ENCODE data around the gene SLC9A6.
"Not testable (repeated sequence)": the region's sequence is repeated elsewhere in the genome, so short reads cannot be mapped to it uniquely, and the experiment has no call there.

Gene SLC9A6

DNA sequence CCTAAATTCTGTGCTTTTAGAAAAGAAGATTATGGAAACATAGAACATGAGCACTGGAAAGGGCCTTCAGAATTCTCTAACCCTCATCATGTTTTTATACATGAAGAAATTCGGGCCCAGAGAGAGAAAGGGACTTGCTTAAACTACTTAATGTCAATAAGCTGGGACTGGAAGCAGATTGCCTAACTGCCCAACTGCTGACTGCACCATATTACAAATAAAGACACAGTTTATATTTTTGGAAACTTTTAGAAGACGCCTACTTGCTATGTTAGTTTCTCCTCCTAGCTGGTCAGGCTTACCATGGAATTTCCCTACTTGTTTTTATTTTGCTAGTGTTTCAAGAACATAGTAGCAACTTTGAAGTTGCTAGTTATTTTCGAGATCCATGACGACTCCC lies 47.1 kb downstream of the SLC9A6 start:
- H3K27ac Mint-ChIP-seq (ENCODE audit: low read depth): no peak overlapping the region
- H3K9me3 Mint-ChIP-seq: no peaks in the 10 kb centered on the region
- ATAC-seq (replicated peaks; ENCODE audit: extremely low read depth, poor library complexity, severe bottlenecking) (no peak), DNase-seq (ENCODE audit: low spot score in 2 of 2) (no peak)
- no peaks in the 10 kb centered on the region for H3K27me3 Mint-ChIP-seq
- no peaks in the 10 kb centered on the region for H3K4me1 Mint-ChIP-seq
- H3K36me3 Mint-ChIP-seq (ENCODE audit: insufficient read depth): peaks cover 14% of the 10 kb centered on the region
- H3K4me3 Mint-ChIP-seq: no peak overlapping the region

DNA sequence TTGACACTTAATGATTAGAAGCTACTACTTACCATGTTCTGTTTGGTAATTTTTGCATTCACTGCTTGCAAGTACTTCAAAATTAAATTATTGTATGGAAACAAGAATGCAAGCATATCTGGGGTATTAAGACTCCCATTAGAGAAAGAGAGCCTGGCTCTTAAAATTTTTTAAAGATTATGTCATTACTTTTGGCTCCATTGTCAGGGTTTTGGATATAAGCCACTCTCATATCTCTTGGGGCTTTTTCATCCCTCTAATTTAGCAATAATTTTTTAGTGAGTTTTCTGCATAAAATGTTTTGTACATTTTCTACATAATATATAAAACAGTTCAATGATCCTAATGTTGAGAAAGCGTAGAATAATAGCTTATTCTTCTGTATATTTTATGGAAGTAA lies 49.4 kb downstream of the SLC9A6 start:
- H3K27me3 Mint-ChIP-seq: no peaks in the 10 kb centered on the region
- H3K36me3 Mint-ChIP-seq (ENCODE audit: insufficient read depth): peaks cover 18% of the 10 kb centered on the region
- ATAC-seq (replicated peaks; ENCODE audit: extremely low read depth, poor library complexity, severe bottlenecking) (no peak), DNase-seq (ENCODE audit: low spot score in 2 of 2) (no peak)
- H3K4me1 Mint-ChIP-seq: no peaks in the 10 kb centered on the region
- no peaks in the 10 kb centered on the region for H3K9me3 Mint-ChIP-seq
- no peak overlapping the region for H3K27ac Mint-ChIP-seq (ENCODE audit: low read depth)
- H3K4me3 Mint-ChIP-seq: no peak overlapping the region

DNA sequence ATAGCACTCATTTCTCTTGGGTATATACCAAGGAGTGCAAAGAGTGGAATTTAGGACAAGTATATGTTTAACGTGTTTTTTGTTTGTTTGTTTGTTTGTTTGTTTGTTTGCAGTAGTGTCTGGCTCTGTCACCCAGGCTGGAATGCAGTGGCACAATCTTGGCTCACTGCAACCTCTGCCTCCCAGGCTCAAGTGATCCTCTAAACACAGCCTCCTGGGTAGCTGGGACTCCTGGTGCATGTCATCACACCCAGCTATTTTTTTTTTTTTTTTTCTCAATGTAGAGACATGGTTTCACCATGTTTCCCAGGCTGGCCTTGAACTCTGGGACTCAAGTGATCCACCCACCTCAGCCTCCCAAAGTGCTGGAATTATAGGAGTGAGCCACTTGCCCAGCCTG lies 50.4 kb downstream of the SLC9A6 start:
- no peaks in the 10 kb centered on the region for H3K4me1 Mint-ChIP-seq
- no peak overlapping the region for H3K27ac Mint-ChIP-seq (ENCODE audit: low read depth)
- ATAC-seq (replicated peaks; ENCODE audit: extremely low read depth, poor library complexity, severe bottlenecking) (no peak), DNase-seq (ENCODE audit: low spot score in 2 of 2) (no peak)
- H3K36me3 Mint-ChIP-seq (ENCODE audit: insufficient read depth): peaks cover 16% of the 10 kb centered on the region
- H3K4me3 Mint-ChIP-seq: no peak overlapping the region
- no peaks in the 10 kb centered on the region for H3K9me3 Mint-ChIP-seq
- H3K27me3 Mint-ChIP-seq: no peaks in the 10 kb centered on the region

DNA sequence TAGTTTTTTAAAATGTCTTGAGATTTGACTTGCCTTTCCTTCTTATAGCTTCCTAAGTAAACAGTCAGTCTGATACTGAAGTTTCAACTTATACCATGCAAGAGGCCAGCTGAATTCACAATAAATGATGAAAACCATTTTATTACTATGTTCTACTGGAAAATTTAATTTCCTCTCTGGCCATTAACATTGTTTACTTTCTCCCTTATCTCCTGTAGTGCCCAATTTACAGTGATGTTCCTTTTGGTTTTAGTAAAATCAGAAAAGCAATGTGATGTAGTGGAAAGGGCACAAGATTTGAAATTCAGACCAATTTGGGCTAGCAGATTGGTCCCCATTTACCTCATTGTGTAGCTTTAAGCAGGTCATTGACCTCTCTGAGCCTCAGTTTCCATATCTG lies 54.2 kb downstream of the SLC9A6 start:
- Mint-ChIP-seq H3K27ac (ENCODE audit: low read depth) (no peak overlapping the region), H3K4me1 (no peaks in the 10 kb centered on the region), H3K27me3 (no peaks in the 10 kb centered on the region), H3K9me3 (no peaks in the 10 kb centered on the region), H3K4me3 (no peak overlapping the region), H3K36me3 (ENCODE audit: insufficient read depth) (peaks cover 17% of the 10 kb centered on the region)
- no peak for DNase-seq (ENCODE audit: low spot score in 2 of 2)
- ATAC-seq (replicated peaks; ENCODE audit: extremely low read depth, poor library complexity, severe bottlenecking): no peak

DNA sequence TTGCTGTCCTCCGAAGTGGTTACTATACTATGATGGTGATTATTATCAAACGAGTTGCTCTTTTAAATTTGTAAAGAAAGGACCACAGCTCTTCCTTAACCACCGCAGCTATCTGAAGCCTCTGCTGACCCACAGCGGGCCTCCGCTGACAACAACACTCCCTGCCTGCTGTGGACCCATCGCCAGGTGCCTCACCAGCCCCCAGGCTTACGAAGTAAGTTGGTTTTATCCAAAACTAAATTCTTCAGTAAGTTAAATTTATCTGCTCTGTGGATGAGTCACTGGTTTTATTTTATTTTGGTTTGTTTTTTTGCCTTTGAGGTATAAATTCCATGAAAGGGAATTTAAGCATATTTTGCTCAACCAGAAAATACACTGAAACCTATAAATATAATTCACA lies 54.7 kb downstream of the SLC9A6 start:
- ATAC-seq (replicated peaks; ENCODE audit: extremely low read depth, poor library complexity, severe bottlenecking): no peak
- no peak overlapping the region for H3K4me3 Mint-ChIP-seq
- no peak for DNase-seq (ENCODE audit: low spot score in 2 of 2)
- peaks cover 17% of the 10 kb centered on the region for H3K36me3 Mint-ChIP-seq (ENCODE audit: insufficient read depth)
- H3K4me1 Mint-ChIP-seq: no peaks in the 10 kb centered on the region
- H3K27me3 Mint-ChIP-seq: no peaks in the 10 kb centered on the region
- H3K9me3 Mint-ChIP-seq: no peaks in the 10 kb centered on the region
- no peak overlapping the region for H3K27ac Mint-ChIP-seq (ENCODE audit: low read depth)

DNA sequence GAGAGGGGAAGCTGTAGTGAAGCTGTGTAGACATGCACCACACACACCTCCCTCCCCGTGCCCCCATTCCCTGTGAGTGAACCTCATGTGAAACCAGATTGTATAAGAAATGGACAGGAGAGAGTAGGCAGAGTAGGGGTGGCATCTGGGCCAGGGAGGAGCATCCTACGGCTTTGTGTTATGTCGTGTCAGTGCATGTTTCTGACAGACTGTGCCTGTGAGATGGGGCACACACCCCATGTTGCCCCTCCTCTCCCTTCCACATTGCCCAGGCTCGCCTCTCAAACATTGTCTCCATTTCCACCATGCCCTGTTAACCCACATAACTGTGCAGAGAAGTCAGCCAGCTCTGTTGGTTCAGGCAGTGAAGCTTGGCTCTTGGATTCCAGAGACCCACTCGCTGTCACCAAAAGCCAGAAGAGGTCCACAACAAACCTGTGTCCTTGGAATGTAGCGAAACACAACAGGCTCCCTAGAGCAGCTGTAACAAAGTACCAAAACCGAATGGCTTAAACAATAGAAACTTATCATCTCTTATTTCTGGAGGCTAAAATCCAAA lies 56.1 kb downstream of the SLC9A6 start:
- DNase-seq (ENCODE audit: low spot score in 2 of 2) (no peak), ATAC-seq (replicated peaks; ENCODE audit: extremely low read depth, poor library complexity, severe bottlenecking) (no peak)
- Mint-ChIP-seq H3K4me1 (no peaks in the 10 kb centered on the region), H3K27ac (ENCODE audit: low read depth) (no peak overlapping the region), H3K27me3 (no peaks in the 10 kb centered on the region), H3K9me3 (no peaks in the 10 kb centered on the region), H3K36me3 (ENCODE audit: insufficient read depth) (peaks cover 16% of the 10 kb centered on the region), H3K4me3 (no peak overlapping the region)

DNA sequence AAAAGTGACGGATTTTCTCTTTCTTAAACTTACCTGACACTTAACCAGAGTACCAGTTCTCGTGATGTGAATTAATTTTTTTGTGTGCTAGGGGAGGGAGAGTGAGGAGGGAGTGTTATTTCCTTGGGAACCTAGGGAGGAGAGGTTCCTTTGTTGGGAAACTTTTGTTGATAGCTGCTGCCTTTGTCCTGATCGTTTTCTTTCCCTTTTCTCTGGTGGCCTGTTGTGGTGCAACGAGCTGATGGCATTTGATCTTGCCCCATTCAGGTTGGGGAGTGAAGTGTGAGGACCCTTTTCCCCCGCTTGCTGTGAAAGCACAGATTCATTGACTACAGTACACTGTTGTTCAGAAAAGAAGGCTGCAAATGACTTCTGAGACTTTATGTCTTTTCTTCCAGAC lies 59.8 kb downstream of the SLC9A6 start:
- no peak for DNase-seq (ENCODE audit: low spot score in 2 of 2)
- H3K36me3 Mint-ChIP-seq (ENCODE audit: insufficient read depth): peaks cover 11% of the 10 kb centered on the region
- no peak for ATAC-seq (replicated peaks; ENCODE audit: extremely low read depth, poor library complexity, severe bottlenecking)
- H3K27me3 Mint-ChIP-seq: no peaks in the 10 kb centered on the region
- H3K9me3 Mint-ChIP-seq: no peaks in the 10 kb centered on the region
- no peaks in the 10 kb centered on the region for H3K4me1 Mint-ChIP-seq
- no peak overlapping the region for H3K27ac Mint-ChIP-seq (ENCODE audit: low read depth)
- no peak overlapping the region for H3K4me3 Mint-ChIP-seq

DNA sequence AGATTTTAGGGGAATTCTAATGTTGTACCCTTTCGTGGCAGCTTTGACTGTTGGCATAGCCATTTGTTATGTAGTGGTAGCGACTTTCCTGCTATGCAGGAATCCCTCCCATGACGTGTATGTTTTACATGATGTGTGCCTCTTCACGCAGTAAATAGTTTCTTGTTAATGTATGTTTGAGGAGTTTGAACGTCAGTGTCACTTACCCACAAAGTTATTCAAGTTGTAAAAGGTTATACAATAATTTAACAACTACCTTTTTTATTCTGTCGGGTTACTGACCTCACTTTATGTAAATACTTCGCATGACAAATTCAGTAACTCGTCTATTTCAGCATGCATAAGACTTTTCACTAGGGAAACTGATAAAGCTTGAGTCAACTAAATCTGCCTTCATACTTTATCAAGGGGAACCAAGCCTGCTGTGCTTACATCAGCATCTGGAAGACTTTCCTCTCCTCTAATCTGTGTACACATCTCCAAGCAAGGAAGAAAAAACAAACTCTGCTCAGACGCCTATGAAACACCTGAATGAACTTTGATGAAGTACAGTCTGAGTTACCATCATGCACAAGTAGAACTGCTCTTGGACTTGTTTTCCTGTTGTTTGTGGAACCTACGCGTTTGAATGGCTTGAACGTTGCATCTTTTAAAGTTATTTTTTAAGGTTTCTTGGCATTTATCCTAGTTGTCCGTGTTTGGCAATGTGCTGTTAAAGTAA lies 61.2 kb downstream of the SLC9A6 start:
- H3K36me3 Mint-ChIP-seq (ENCODE audit: insufficient read depth): peaks cover 7% of the 10 kb centered on the region
- H3K27me3 Mint-ChIP-seq: no peaks in the 10 kb centered on the region
- H3K9me3 Mint-ChIP-seq: no peaks in the 10 kb centered on the region
- DNase-seq (ENCODE audit: low spot score in 2 of 2): no peak
- no peak overlapping the region for H3K27ac Mint-ChIP-seq (ENCODE audit: low read depth)
- no peak for ATAC-seq (replicated peaks; ENCODE audit: extremely low read depth, poor library complexity, severe bottlenecking)
- no peak overlapping the region for H3K4me3 Mint-ChIP-seq
- H3K4me1 Mint-ChIP-seq: no peaks in the 10 kb centered on the region

DNA sequence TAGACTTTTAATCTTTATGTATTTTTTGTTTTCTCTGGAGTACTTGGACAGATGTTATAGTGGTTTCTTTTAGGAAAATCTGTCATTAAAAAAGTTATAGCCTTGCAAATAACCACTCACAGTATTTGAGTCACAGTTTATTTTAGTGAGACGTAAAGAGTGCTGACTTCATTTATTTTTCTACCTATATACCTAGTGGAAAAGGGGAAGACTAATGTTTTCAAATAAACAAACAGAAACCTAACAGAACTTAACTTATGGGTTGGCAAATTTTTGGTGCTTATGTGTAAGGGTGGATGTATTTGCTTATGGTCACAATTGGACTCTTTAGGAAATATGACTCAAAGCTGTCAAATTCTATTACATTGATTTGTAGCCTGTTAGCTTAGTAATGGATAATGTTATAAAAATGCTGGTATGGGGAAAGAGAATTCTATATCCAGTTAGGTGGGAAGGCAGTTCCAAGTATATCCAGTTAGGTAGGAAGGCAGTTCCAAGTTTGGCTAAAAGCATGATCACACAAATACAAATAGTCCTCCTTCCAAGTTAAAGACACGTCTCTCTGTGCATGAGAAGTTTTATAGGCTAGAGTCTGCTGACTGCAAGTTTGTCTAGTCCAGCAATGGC lies 61.9 kb downstream of the SLC9A6 start:
- DNase-seq (ENCODE audit: low spot score in 2 of 2) (no peak), ATAC-seq (replicated peaks; ENCODE audit: extremely low read depth, poor library complexity, severe bottlenecking) (no peak)
- peaks cover 7% of the 10 kb centered on the region for H3K36me3 Mint-ChIP-seq (ENCODE audit: insufficient read depth)
- no peaks in the 10 kb centered on the region for H3K27me3 Mint-ChIP-seq
- no peak overlapping the region for H3K27ac Mint-ChIP-seq (ENCODE audit: low read depth)
- no peak overlapping the region for H3K4me3 Mint-ChIP-seq
- H3K9me3 Mint-ChIP-seq: no peaks in the 10 kb centered on the region
- H3K4me1 Mint-ChIP-seq: no peaks in the 10 kb centered on the region

DNA sequence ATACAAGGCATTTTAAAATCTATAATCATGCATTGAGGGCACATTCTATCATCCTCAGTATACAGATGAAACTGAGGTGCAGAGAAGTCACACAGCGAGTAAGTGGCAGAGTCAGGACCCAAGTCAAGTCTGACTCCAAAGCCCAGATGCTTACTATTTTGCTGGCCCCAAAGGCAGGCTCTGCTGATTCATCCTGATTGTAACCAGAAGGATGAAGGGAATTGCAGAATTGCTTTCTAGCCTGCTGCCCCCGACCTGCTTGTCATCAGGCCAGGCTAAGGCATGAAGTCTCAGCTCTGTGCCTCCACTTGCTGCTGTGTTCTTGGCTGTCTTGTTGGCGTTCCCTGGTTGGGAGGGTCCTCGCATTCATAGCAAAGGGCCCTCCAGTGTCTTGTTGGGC lies 62.7 kb downstream of the SLC9A6 start:
- Mint-ChIP-seq H3K27me3 (no peaks in the 10 kb centered on the region), H3K4me1 (no peaks in the 10 kb centered on the region), H3K9me3 (no peaks in the 10 kb centered on the region), H3K4me3 (no peak overlapping the region), H3K27ac (ENCODE audit: low read depth) (no peak overlapping the region), H3K36me3 (ENCODE audit: insufficient read depth) (peaks cover 7% of the 10 kb centered on the region)
- ATAC-seq (replicated peaks; ENCODE audit: extremely low read depth, poor library complexity, severe bottlenecking): no peak
- no peak for DNase-seq (ENCODE audit: low spot score in 2 of 2)

DNA sequence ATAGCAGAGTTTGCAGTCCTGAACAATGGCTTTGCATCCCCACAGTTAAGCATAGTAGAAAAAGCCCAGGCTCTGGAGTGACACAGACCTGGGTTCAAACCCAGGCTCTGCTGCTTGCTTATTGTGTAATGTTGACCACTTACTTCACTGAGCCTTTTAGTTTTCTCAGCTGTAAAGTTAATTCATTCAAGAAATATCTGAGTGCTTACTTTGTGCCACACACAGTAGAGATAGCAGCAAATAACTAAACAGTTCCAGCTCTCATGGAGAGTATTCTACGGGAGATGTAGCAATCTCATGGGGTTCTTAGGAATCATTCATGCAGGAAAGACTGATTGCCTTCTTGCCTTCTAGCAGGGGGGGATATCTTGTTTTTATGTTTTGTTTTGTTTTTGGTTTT lies 63.2 kb downstream of the SLC9A6 start:
- Mint-ChIP-seq H3K9me3 (no peaks in the 10 kb centered on the region), H3K27me3 (no peaks in the 10 kb centered on the region), H3K36me3 (ENCODE audit: insufficient read depth) (peaks cover 7% of the 10 kb centered on the region), H3K4me1 (no peaks in the 10 kb centered on the region), H3K27ac (ENCODE audit: low read depth) (no peak overlapping the region), H3K4me3 (no peak overlapping the region)
- ATAC-seq (replicated peaks; ENCODE audit: extremely low read depth, poor library complexity, severe bottlenecking) (no peak), DNase-seq (ENCODE audit: low spot score in 2 of 2) (no peak)

DNA sequence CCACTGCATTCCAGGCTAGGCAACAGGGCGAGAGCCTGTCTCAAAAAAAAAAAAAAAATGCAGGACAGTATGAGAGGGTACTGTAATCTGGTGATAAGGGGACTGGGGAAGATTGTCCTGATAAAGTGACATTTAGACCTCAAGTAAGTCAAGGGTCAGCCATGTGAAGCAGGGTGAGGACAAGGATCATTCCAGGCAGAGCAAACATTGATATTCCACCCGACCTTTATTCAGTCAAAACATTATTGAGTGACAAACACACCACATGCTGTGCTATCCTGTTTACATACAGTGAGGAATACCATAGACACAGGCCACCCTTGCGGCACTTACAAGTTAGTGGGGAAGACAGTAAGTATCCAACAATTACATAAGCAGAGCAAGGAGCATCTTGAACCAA lies 64.4 kb downstream of the SLC9A6 start:
- H3K27ac Mint-ChIP-seq (ENCODE audit: low read depth): no peak overlapping the region
- no peaks in the 10 kb centered on the region for H3K9me3 Mint-ChIP-seq
- no peak for ATAC-seq (replicated peaks; ENCODE audit: extremely low read depth, poor library complexity, severe bottlenecking)

DNA sequence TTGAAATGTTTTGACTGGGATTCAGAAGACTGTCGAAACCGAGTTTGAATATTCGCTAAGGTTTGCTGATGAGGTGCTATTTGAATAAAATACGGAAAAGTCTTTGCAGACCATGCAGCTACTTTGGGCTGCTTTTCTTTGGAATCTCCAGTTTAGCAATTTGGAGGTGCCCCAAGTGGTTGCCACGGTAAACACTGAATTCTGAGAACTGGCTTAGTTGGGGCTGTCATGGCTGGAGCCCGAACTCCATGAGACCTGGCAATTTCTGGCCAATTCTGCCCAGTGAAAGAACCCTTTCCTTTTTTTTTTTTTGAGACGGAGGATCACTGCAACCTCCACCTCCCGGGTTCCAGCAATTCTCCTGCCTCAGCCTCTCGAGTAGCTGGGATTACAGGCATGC lies 65.6 kb downstream of the SLC9A6 start:
- not testable (repeated sequence) for H3K27ac Mint-ChIP-seq (ENCODE audit: low read depth); H3K4me1 Mint-ChIP-seq; H3K36me3 Mint-ChIP-seq (ENCODE audit: insufficient read depth); H3K27me3 Mint-ChIP-seq; H3K4me3 Mint-ChIP-seq; DNase-seq (ENCODE audit: low spot score in 2 of 2); H3K9me3 Mint-ChIP-seq; ATAC-seq (replicated peaks; ENCODE audit: extremely low read depth, poor library complexity, severe bottlenecking)

More for the DNA sequence above, 64.4 kb downstream of the SLC9A6 start:
- DNase-seq (ENCODE audit: low spot score in 2 of 2): no peak
- H3K27me3 Mint-ChIP-seq: no peaks in the 10 kb centered on the region
- no peaks in the 10 kb centered on the region for H3K4me1 Mint-ChIP-seq
- no peak overlapping the region for H3K4me3 Mint-ChIP-seq
- no peaks in the 10 kb centered on the region for H3K36me3 Mint-ChIP-seq (ENCODE audit: insufficient read depth)
